22Rv1 (cell line): ENCODE data around the gene LGALS3BP.
"Not testable (repeated sequence)": the region's sequence is repeated elsewhere in the genome, so short reads cannot be mapped to it uniquely, and the experiment has no call there.

Source experiments
- H3K27ac ChIP-seq: fragments of 450-650 bp; 2 replicates; pipeline ENCODE4 v1.5.1; 2017
- ZFX ChIP-seq: fragments of 450-650 bp; IDR thresholded peaks from 2 replicates; pipeline ENCODE4 v1.6.1; 2017; ENCODE audit warnings: antibody characterized with exemption, borderline replicate concordance
- TF ChIP-seq, protein P1 (sequence below): fragments of 450-650 bp; IDR thresholded peaks from 2 replicates; pipeline ENCODE4 v1.5.1; 2017; ENCODE audit warnings: mild to moderate bottlenecking

LGALS3BP gene

DNA sequence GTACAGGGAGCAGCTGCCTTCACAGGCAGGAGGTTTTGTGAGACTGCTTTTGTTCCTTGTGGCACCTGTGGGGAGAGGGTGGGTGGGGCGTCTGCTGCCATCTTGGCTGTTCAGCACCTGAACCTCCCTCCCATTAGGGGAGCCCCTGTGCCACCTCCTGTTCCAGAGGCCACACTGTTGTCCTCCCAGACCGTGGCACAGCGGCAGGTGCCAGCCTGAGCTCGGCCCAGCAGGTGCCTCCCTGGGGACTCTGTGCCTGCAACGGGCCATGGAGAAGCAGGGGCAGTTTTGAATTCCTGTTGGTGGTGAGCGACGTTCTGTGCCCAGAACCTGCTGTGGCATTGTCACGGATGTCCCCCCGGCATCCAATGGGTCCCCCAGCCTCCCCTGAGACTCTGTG lies 9.9 kb downstream of the LGALS3BP start:
- no peak overlapping the region for H3K27ac ChIP-seq
- TF ChIP-seq, protein P1, sequence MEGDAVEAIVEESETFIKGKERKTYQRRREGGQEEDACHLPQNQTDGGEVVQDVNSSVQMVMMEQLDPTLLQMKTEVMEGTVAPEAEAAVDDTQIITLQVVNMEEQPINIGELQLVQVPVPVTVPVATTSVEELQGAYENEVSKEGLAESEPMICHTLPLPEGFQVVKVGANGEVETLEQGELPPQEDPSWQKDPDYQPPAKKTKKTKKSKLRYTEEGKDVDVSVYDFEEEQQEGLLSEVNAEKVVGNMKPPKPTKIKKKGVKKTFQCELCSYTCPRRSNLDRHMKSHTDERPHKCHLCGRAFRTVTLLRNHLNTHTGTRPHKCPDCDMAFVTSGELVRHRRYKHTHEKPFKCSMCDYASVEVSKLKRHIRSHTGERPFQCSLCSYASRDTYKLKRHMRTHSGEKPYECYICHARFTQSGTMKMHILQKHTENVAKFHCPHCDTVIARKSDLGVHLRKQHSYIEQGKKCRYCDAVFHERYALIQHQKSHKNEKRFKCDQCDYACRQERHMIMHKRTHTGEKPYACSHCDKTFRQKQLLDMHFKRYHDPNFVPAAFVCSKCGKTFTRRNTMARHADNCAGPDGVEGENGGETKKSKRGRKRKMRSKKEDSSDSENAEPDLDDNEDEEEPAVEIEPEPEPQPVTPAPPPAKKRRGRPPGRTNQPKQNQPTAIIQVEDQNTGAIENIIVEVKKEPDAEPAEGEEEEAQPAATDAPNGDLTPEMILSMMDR = no peak
- no peak for TF ChIP-seq ZFX

DNA sequence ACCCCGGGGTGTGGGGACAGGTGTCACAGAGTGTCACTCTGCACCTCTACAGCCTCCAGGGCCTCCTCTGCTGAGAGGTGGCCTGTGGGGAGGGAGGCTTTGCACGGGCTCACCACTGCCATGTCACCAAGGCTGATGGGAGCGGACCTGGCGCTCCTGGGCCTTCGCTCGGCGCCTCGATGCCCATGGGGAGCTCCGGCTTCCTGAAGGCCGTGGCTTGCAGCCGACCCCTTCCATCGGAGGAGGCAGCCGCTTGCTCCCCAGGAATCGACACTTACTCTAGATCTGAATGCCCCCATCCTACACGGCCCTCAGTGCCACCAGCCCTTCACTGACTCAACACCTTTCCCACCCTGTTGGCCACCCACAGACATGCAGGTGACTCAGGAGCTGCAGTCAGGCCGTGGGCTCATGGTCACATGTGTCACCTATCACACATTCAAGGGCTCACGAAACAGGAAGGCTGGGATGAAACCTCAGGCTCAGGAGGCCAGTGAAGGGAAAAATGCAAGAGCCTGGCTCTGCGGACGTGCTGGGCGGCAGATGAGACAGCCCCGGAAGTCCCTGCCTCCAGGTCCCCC lies 11.9 kb downstream of the LGALS3BP start:
- no peak overlapping the region for H3K27ac ChIP-seq
- TF ChIP-seq, protein P1 = no peak

DNA sequence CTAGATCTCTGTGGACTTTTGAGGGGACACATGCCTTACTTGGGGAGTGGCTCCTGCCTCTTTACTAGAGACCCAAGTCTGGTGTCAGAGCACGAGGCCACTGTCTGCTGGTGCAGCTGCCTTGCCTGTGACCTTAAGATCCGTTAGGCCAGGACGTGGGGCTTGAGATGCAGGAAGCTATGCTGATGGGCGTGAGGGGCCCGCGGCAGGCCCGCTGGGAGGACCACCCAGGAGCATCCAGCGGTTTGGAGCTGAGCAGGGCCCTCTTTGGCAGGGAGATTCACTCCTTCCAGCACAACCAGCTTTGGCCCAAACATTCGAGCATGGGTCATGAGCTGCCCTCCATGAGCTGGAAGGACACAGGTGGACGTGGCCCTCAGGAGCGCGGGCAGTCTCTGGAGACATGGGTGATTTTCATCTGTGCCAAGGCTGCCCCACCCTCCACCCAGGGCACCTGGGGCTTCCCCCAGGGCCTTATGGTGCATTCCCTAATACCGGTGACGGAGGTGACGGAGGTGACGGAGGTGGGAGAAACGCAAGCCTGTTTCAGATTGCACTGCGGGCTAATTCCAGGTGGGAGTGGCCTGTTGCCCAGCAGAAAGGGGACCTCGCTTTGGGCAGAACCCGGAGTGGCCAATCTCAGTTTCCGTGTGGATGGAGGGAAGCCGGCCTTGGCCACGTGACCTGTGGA lies 12.7 kb downstream of the LGALS3BP start:
- H3K27ac ChIP-seq = no peak overlapping the region
- TF ChIP-seq ZFX = no peak
- TF ChIP-seq, protein P1 = no peak

DNA sequence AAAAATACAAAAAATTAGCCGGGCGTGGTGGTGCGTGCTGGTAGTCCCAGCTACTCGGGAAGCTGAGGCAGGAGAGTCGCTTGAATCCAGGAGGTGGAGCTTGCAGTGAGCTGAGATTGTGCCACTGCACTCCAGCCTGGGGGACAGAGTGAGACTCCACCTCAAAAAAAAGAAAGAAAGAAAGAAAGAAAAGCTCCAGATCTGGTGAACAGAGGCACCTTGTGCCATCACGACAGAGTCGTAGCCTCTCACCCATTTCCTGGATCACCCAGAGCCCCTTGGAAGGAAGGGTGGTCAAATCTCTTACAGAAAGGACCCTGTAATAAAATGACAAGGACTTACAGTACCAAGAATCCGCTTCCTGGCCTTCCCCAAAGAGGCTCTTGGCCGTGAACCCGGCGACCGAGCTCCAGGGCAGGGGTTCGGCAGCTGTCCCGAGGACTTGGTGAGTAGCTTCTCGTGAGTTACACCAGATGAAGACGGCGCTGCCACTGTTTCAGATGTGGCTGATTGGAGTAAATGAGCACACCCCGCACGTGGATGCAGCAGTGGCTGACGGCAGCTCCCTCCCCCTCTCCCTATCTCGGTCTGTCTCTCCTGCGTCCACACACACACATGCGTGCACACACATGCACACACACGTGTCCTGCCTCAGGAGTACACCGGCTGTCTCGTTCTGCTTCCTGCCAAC lies 13.5 kb downstream of the LGALS3BP start:
- TF ChIP-seq, protein P1 = no peak
- TF ChIP-seq ZFX = no peak
- no peak overlapping the region for H3K27ac ChIP-seq

DNA sequence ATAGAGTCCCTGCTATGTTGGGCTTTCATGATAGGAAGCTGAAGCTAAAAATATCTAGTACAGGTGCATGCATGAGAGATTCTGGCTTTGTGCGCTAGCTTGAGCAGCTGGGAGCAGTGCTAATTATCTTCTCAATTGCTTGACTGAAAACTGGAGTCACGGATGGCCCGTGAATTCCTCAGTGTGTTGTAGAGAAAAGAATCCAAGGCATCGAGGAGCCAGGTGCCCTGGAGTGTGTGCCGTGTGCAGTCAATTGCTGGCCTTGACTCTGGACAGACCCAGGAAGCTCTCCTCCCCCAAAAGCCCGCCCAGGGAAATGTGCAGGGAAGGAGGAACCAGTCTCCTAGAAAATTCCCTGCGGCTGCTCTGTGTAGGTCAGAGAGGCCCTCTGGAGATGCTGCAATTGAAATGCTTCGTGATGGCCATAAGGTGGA lies 14.2 kb downstream of the LGALS3BP start:
- no peak for TF ChIP-seq ZFX
- TF ChIP-seq, protein P1 = no peak
- H3K27ac ChIP-seq = no peak overlapping the region

DNA sequence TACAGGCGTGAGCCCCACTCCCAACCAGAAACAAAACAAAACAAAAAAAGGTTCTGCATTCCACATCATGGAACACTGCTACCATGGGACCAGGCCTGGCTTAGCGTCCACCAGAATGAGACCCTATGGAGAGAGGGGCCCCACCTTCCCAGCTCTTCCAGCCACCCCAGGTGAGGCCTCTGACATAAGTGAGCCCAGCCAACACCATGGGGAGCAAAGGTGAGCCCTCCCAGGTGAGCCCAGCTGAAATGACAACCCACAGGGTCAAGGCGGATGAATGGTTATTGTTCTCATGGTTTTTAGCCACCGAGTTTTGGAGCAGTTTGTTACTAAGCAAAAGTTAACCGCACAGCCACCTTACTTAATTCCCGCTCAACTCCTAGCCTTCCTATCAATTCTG lies 16.3 kb downstream of the LGALS3BP start:
- no peak for TF ChIP-seq ZFX
- TF ChIP-seq, protein P1 = no peak
- no peak overlapping the region for H3K27ac ChIP-seq

DNA sequence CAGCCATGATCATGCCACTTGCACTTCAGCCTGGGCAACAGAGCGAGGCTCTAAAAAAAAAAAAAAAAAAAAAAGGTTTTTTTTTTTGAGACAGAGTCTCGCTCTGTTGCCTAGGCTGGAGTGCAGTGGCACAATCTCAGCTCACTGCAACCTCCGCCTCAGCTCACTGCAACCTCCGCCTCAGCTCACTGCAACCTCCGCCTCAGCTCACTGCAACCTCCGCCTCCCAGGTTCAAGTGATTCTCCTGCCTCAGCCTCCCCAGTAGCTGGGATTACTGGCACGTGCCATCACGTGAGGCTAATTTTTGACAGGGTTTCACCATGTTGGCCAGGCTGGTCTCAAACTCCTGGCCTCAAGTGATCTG lies 16.8 kb downstream of the LGALS3BP start:
- not testable (repeated sequence) for H3K27ac ChIP-seq
